Osteoblast (primary cell): Measurements from ENCODE around the gene TECPR2. TPM values are rescaled to one million over a fixed set of nuclear protein-coding genes. Genes with fewer than 3 reads are reported as not detected.

Source experiments
- DNase-seq: peaks from one replicate; pipeline ENCODE4 v3.0.0; 2011; ENCODE audit warnings: low spot score, mixed read lengths; ENCODE audit not compliant: insufficient read length; ENCODE audit errors: missing footprints
- H2AFZ ChIP-seq: 2 replicates; pipeline ENCODE4 v1.6.0; 2011; ENCODE audit warnings: mild to moderate bottlenecking, low read length
- H3K27ac ChIP-seq: 2 replicates; pipeline ENCODE4 v1.5.1; 2011; ENCODE audit warnings: mild to moderate bottlenecking, low read depth, low read length, moderate library complexity
- H3K27me3 ChIP-seq: 2 replicates; pipeline ENCODE4 v1.6.0; 2012; ENCODE audit warnings: mild to moderate bottlenecking, control low read depth, inconsistent platforms, low read length, moderate library complexity; ENCODE audit not compliant: insufficient read depth
- H3K36me3 ChIP-seq: 2 replicates; pipeline ENCODE4 v1.5.1; 2011; ENCODE audit warnings: mild to moderate bottlenecking, low read length, control low read depth, moderate library complexity; ENCODE audit not compliant: insufficient read depth
- H3K4me1 ChIP-seq: 2 replicates; pipeline ENCODE4 v1.5.1; 2011; ENCODE audit warnings: mild to moderate bottlenecking, low read length, control low read depth, moderate library complexity; ENCODE audit not compliant: insufficient read depth
- H3K4me2 ChIP-seq: 2 replicates; pipeline ENCODE4 v1.6.0; 2011; ENCODE audit warnings: mild to moderate bottlenecking, low read length; ENCODE audit not compliant: insufficient read depth
- H3K4me3 ChIP-seq: fragments of 200-600 bp; sonication (generic); 3 replicates; pipeline ENCODE4 v1.5.1; 2012; ENCODE audit warnings: mild to moderate bottlenecking, low read length, inconsistent platforms; ENCODE audit not compliant: insufficient read depth
- H3K79me2 ChIP-seq: 2 replicates; pipeline ENCODE4 v1.6.0; 2012; ENCODE audit warnings: mild to moderate bottlenecking, low read length, control low read depth, inconsistent platforms; ENCODE audit not compliant: insufficient read depth
- H3K9me3 ChIP-seq: 2 replicates; pipeline ENCODE4 v1.5.1; 2011; ENCODE audit warnings: low read depth, low read length, control low read depth
- H4K20me1 ChIP-seq: 2 replicates; pipeline ENCODE4 v1.6.0; 2012; ENCODE audit warnings: mild to moderate bottlenecking, low read length, control low read depth; ENCODE audit not compliant: insufficient read depth
- CTCF ChIP-seq: IDR thresholded peaks from 2 replicates; pipeline ENCODE4 v1.5.1; 2011; ENCODE audit warnings: mild to moderate bottlenecking, low read depth, low read length, moderate library complexity; ENCODE audit errors: extremely low read depth
- total RNA-seq: library from RNA; depleted of rRNA; stranded (reverse); fragments of >200 nt; gene quantifications from 2 replicates; pipeline ENCODE4 v1.2.3, GENCODE V29; 2012

The TECPR2 gene
- total RNA-seq, 1 donor = 13.0 TPM

GRCh38 chr14:102507081-102507856, 144.5 kb downstream of the TECPR2 start:
- Histone ChIP-seq H3K4me2 (no peak overlapping the region), H4K20me1 (no peaks in the 10 kb centered on the region), H3K27me3 (no peaks in the 10 kb centered on the region), H3K4me1 (peaks cover 12% of the 10 kb centered on the region), H3K36me3 (peaks cover 4% of the 10 kb centered on the region), H3K9me3 (no peaks in the 10 kb centered on the region), H3K4me3 (no peak overlapping the region), H2AFZ (no peak overlapping the region), H3K27ac (no peak overlapping the region), H3K79me2 (peaks cover 6% of the 10 kb centered on the region)
- TF ChIP-seq CTCF = no peak
- peak; percentile 80 for DNase-seq

GRCh38 chr14:102507857-102508312, 145.1 kb downstream of the TECPR2 start:
- no peaks in the 10 kb centered on the region for H4K20me1 ChIP-seq
- H2AFZ ChIP-seq = no peak overlapping the region
- no peak overlapping the region for H3K4me3 ChIP-seq
- no peak overlapping the region for H3K4me2 ChIP-seq
- peaks cover 4% of the 10 kb centered on the region for H3K36me3 ChIP-seq
- peaks cover 6% of the 10 kb centered on the region for H3K79me2 ChIP-seq
- DNase-seq = peak; percentile 80
- peaks cover 12% of the 10 kb centered on the region for H3K4me1 ChIP-seq
- no peaks in the 10 kb centered on the region for H3K27me3 ChIP-seq
- H3K27ac ChIP-seq = no peak overlapping the region
- TF ChIP-seq CTCF = no peak
- no peaks in the 10 kb centered on the region for H3K9me3 ChIP-seq

GRCh38 chr14:102508410-102508773, 145.7 kb downstream of the TECPR2 start:
- Histone ChIP-seq H3K79me2 (peaks cover 6% of the 10 kb centered on the region), H2AFZ (peak overlapping the region; percentile 88), H3K4me2 (peak overlapping the region; percentile 85), H3K27me3 (no peaks in the 10 kb centered on the region), H3K4me3 (peak overlapping the region; percentile 79), H3K9me3 (no peaks in the 10 kb centered on the region), H3K36me3 (peaks cover 4% of the 10 kb centered on the region), H3K4me1 (peaks cover 12% of the 10 kb centered on the region), H4K20me1 (no peaks in the 10 kb centered on the region), H3K27ac (peak overlapping the region; percentile 80)
- no peak for TF ChIP-seq CTCF
- DNase-seq = peak; percentile 87

- Histone ChIP-seq H3K27me3 (no peaks in the 10 kb centered on the region), H4K20me1 (no peaks in the 10 kb centered on the region), H3K4me3 (peak overlapping the region; percentile 79), H3K27ac (peak overlapping the region; percentile 80), H2AFZ (peak overlapping the region; percentile 88), H3K9me3 (no peaks in the 10 kb centered on the region), H3K4me1 (peaks cover 12% of the 10 kb centered on the region), H3K36me3 (peaks cover 4% of the 10 kb centered on the region), H3K79me2 (peaks cover 6% of the 10 kb centered on the region), H3K4me2 (peak overlapping the region; percentile 85)
- peak; percentile 99 for DNase-seq
- no peak for TF ChIP-seq CTCF
These were observed 146.3 kb downstream of the TECPR2 start for GRCh38 chr14:102508774-102509745.
